ENCODE results near the gene CPSF6.
"Not testable (repeated sequence)": the region's sequence is repeated elsewhere in the genome, so short reads cannot be mapped to it uniquely, and the experiment has no call there.

Gene CPSF6

GRCh38 chr12:69258655-69259054 is 19.3 kb downstream of the CPSF6 start:
- Histone ChIP-seq H3K4me1 (ENCODE audit: control insufficient read depth in 5 of 5, insufficient read depth in 5 of 5, low read length in 5 of 5) (peaks cover 0 to 3% (median 0%) of the 10 kb centered on the region in 5 donors), H3K9ac (ENCODE audit: low read length in 5 of 5) (no peak overlapping the region), H3K27ac (ENCODE audit: low read depth, low read length) (no peak overlapping the region), H3K36me3 (ENCODE audit: control insufficient read depth in 5 of 5, insufficient read depth in 5 of 5, low read length in 5 of 5) (peaks cover 50 to 68% (median 58%) of the 10 kb centered on the region in 5 donors), H3K27me3 (ENCODE audit: control insufficient read depth in 5 of 5, insufficient read depth in 4 of 5, low read length in 5 of 5) (no peaks in the 10 kb centered on the region), H3K9me3 (ENCODE audit: control insufficient read depth in 5 of 5, low read length in 5 of 5) (no peaks in the 10 kb centered on the region), H3K4me3 (ENCODE audit: low read depth in 1 of 5, low read length in 5 of 5) (no peak overlapping the region)

- Histone ChIP-seq H3K4me1 (ENCODE audit: control insufficient read depth in 5 of 5, insufficient read depth in 5 of 5, low read length in 5 of 5) (peaks cover 0 to 3% (median 0%) of the 10 kb centered on the region in 5 donors), H3K9ac (ENCODE audit: low read length in 5 of 5) (no peak overlapping the region), H3K36me3 (ENCODE audit: control insufficient read depth in 5 of 5, insufficient read depth in 5 of 5, low read length in 5 of 5) (peaks cover 40 to 66% (median 59%) of the 10 kb centered on the region in 5 donors), H3K9me3 (ENCODE audit: control insufficient read depth in 5 of 5, low read length in 5 of 5) (no peaks in the 10 kb centered on the region), H3K27ac (ENCODE audit: low read depth, low read length) (no peak overlapping the region), H3K27me3 (ENCODE audit: control insufficient read depth in 5 of 5, insufficient read depth in 4 of 5, low read length in 5 of 5) (no peaks in the 10 kb centered on the region), H3K4me3 (ENCODE audit: low read depth in 1 of 5, low read length in 5 of 5) (no peak overlapping the region)
Observed at GRCh38 chr12:69262264-69262974, 23.1 kb downstream of the CPSF6 start.

DNA sequence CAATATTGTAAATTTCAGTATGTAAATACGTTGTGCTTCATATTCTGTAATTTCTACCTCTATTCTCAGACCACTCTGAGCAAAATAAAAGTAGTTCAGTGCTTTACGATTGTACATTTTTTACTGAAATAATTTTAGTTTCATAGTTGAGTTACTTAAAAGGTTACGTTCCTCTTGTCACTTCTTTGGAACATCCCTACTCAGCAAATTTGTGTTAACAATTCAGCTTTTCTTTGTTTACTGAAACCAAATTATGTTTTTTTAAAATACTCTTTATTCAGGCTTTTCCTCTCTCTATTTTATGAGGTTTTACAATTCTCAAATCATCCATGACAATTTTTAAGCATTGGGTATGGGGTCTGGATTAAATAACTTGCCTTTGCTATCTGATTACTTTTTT is 25.8 kb downstream of the CPSF6 start:
- Histone ChIP-seq H3K4me1 (ENCODE audit: control insufficient read depth in 5 of 5, insufficient read depth in 5 of 5, low read length in 5 of 5) (no peaks in the 10 kb centered on the region), H3K36me3 (ENCODE audit: control insufficient read depth in 5 of 5, insufficient read depth in 5 of 5, low read length in 5 of 5) (peaks cover 20 to 51% (median 46%) of the 10 kb centered on the region in 5 donors), H3K27ac (ENCODE audit: low read depth, low read length) (no peak overlapping the region), H3K9me3 (ENCODE audit: control insufficient read depth in 5 of 5, low read length in 5 of 5) (no peaks in the 10 kb centered on the region), H3K4me3 (ENCODE audit: low read depth in 1 of 5, low read length in 5 of 5) (no peak overlapping the region), H3K9ac (ENCODE audit: low read length in 5 of 5) (no peak overlapping the region), H3K27me3 (ENCODE audit: control insufficient read depth in 5 of 5, insufficient read depth in 4 of 5, low read length in 5 of 5) (no peaks in the 10 kb centered on the region)

DNA sequence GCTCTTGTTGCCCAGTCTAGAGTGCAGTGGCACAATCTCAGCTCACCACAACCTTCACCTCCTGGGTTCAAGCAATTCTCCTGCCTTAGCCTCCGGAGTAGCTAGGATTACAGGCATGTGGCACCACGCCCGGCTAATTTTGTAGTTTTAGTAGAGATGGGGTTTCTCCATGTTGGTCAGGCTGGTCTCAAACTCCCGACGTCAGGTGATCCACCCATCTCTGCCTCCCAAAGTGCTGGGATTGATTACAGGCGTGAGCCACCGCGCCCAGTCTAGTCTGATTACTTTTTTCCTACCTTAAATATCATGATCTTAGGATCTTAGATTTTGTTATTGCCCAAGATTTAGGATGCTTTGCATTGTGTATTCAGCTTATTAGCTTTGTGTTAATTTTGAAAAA is 26.3 kb downstream of the CPSF6 start:
- not testable (repeated sequence) for H3K9ac ChIP-seq (ENCODE audit: low read length in 5 of 5); H3K4me3 ChIP-seq (ENCODE audit: low read depth in 1 of 5, low read length in 5 of 5); H3K27ac ChIP-seq (ENCODE audit: low read depth, low read length); H3K4me1 ChIP-seq (ENCODE audit: control insufficient read depth in 5 of 5, insufficient read depth in 5 of 5, low read length in 5 of 5); H3K9me3 ChIP-seq (ENCODE audit: control insufficient read depth in 5 of 5, low read length in 5 of 5); H3K27me3 ChIP-seq (ENCODE audit: control insufficient read depth in 5 of 5, insufficient read depth in 4 of 5, low read length in 5 of 5)
- peaks cover 16 to 50% (median 46%) of the 10 kb centered on the region in 5 donors for H3K36me3 ChIP-seq (ENCODE audit: control insufficient read depth in 5 of 5, insufficient read depth in 5 of 5, low read length in 5 of 5)

DNA sequence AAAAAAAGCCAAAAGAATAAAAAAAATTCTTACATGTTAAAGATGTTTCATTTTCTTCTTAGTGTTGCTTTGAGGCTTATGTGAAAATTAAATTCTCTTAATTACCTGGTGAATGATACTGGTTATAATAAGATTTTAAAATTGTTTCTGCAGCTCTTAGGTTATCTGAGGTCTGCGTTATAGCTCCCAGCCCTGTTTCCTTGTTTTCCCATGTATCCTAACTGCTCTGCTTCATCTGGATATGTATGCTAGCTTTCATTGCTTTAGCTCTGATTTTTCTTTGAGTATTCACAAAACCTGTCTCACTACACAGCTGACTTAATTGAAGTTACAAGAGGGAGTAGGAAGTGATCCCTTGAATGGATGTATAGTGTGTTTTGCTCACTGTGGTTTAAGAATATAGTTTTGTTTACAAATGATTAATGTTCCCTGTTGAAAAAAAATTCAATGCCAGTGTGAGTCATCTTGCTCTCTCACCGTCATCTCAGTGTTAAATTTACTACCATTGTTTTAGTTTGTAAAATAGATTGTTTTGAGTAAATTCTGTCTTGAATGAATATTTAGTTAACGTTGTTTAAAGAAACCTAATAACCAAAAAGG is 26.8 kb downstream of the CPSF6 start:
- no peak overlapping the region for H3K9ac ChIP-seq (ENCODE audit: low read length in 5 of 5)
- H3K27ac ChIP-seq (ENCODE audit: low read depth, low read length): no peak overlapping the region
- peaks cover 13 to 49% (median 41%) of the 10 kb centered on the region in 5 donors for H3K36me3 ChIP-seq (ENCODE audit: control insufficient read depth in 5 of 5, insufficient read depth in 5 of 5, low read length in 5 of 5)
- H3K4me1 ChIP-seq (ENCODE audit: control insufficient read depth in 5 of 5, insufficient read depth in 5 of 5, low read length in 5 of 5): no peaks in the 10 kb centered on the region
- no peaks in the 10 kb centered on the region for H3K9me3 ChIP-seq (ENCODE audit: control insufficient read depth in 5 of 5, low read length in 5 of 5)
- H3K27me3 ChIP-seq (ENCODE audit: control insufficient read depth in 5 of 5, insufficient read depth in 4 of 5, low read length in 5 of 5): no peaks in the 10 kb centered on the region
- no peak overlapping the region for H3K4me3 ChIP-seq (ENCODE audit: low read depth in 1 of 5, low read length in 5 of 5)

DNA sequence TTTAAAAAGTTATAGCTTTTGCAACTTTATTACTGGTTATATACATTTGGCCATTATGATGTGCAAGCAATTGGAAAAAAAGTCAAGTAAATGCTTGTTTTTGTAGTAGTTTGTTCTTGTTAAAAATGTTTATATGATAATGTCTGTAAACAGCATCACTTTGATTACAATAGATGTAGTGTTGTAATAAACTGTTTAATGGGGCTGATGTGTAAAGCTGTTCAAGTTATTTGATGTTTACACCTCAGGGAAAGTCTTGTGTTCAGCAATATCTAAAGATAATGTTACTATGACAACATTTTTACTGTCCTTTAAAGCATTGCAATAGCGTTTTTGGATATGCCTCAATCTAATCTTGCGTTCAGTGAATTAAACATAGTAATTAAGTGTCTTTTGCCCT is 30.4 kb downstream of the CPSF6 start:
- Histone ChIP-seq H3K4me1 (ENCODE audit: control insufficient read depth in 5 of 5, insufficient read depth in 5 of 5, low read length in 5 of 5) (no peaks in the 10 kb centered on the region), H3K36me3 (ENCODE audit: control insufficient read depth in 5 of 5, insufficient read depth in 5 of 5, low read length in 5 of 5) (peaks cover 3 to 32% (median 18%) of the 10 kb centered on the region in 5 donors), H3K27me3 (ENCODE audit: control insufficient read depth in 5 of 5, insufficient read depth in 4 of 5, low read length in 5 of 5) (no peaks in the 10 kb centered on the region), H3K27ac (ENCODE audit: low read depth, low read length) (no peak overlapping the region), H3K9ac (ENCODE audit: low read length in 5 of 5) (no peak overlapping the region), H3K4me3 (ENCODE audit: low read depth in 1 of 5, low read length in 5 of 5) (no peak overlapping the region), H3K9me3 (ENCODE audit: control insufficient read depth in 5 of 5, low read length in 5 of 5) (no peaks in the 10 kb centered on the region)

- peaks cover 2 to 26% (median 11%) of the 10 kb centered on the region in 5 donors for H3K36me3 ChIP-seq (ENCODE audit: control insufficient read depth in 5 of 5, insufficient read depth in 5 of 5, low read length in 5 of 5)
- H3K9ac ChIP-seq (ENCODE audit: low read length in 5 of 5): no peak overlapping the region
- no peaks in the 10 kb centered on the region for H3K27me3 ChIP-seq (ENCODE audit: control insufficient read depth in 5 of 5, insufficient read depth in 4 of 5, low read length in 5 of 5)
- H3K4me1 ChIP-seq (ENCODE audit: control insufficient read depth in 5 of 5, insufficient read depth in 5 of 5, low read length in 5 of 5): peaks cover 2 to 9% (median 4%) of the 10 kb centered on the region in 5 donors
- H3K9me3 ChIP-seq (ENCODE audit: control insufficient read depth in 5 of 5, low read length in 5 of 5): no peaks in the 10 kb centered on the region
- no peak overlapping the region for H3K27ac ChIP-seq (ENCODE audit: low read depth, low read length)
- no peak overlapping the region for H3K4me3 ChIP-seq (ENCODE audit: low read depth in 1 of 5, low read length in 5 of 5)
Observed at GRCh38 chr12:69272511-69272910, 33.1 kb downstream of the CPSF6 start.

- Histone ChIP-seq H3K9me3 (ENCODE audit: control insufficient read depth in 5 of 5, low read length in 5 of 5) (no peaks in the 10 kb centered on the region), H3K9ac (ENCODE audit: low read length in 5 of 5) (no peak overlapping the region), H3K27me3 (ENCODE audit: control insufficient read depth in 5 of 5, insufficient read depth in 4 of 5, low read length in 5 of 5) (no peaks in the 10 kb centered on the region), H3K36me3 (ENCODE audit: control insufficient read depth in 5 of 5, insufficient read depth in 5 of 5, low read length in 5 of 5) (peaks cover 2 to 18% (median 5%) of the 10 kb centered on the region in 5 donors), H3K4me1 (ENCODE audit: control insufficient read depth in 5 of 5, insufficient read depth in 5 of 5, low read length in 5 of 5) (peaks cover 2 to 9% (median 4%) of the 10 kb centered on the region in 5 donors), H3K4me3 (ENCODE audit: low read depth in 1 of 5, low read length in 5 of 5) (no peak overlapping the region), H3K27ac (ENCODE audit: low read depth, low read length) (no peak overlapping the region)
Observed at GRCh38 chr12:69274861-69275260, 35.5 kb downstream of the CPSF6 start.

GRCh38 chr12:69275471-69275891 is 36.1 kb downstream of the CPSF6 start:
- no peak overlapping the region for H3K27ac ChIP-seq (ENCODE audit: low read depth, low read length)
- H3K9me3 ChIP-seq (ENCODE audit: control insufficient read depth in 5 of 5, low read length in 5 of 5): no peaks in the 10 kb centered on the region
- H3K36me3 ChIP-seq (ENCODE audit: control insufficient read depth in 5 of 5, insufficient read depth in 5 of 5, low read length in 5 of 5): peaks cover 0 to 12% (median 2%) of the 10 kb centered on the region in 5 donors
- H3K27me3 ChIP-seq (ENCODE audit: control insufficient read depth in 5 of 5, insufficient read depth in 4 of 5, low read length in 5 of 5): no peaks in the 10 kb centered on the region
- H3K4me1 ChIP-seq (ENCODE audit: control insufficient read depth in 5 of 5, insufficient read depth in 5 of 5, low read length in 5 of 5): peaks cover 2 to 9% (median 4%) of the 10 kb centered on the region in 5 donors
- H3K9ac ChIP-seq (ENCODE audit: low read length in 5 of 5): no peak overlapping the region
- H3K4me3 ChIP-seq (ENCODE audit: low read depth in 1 of 5, low read length in 5 of 5): no peak overlapping the region
